ENCODE data around the gene SEC14L5.

DNA sequence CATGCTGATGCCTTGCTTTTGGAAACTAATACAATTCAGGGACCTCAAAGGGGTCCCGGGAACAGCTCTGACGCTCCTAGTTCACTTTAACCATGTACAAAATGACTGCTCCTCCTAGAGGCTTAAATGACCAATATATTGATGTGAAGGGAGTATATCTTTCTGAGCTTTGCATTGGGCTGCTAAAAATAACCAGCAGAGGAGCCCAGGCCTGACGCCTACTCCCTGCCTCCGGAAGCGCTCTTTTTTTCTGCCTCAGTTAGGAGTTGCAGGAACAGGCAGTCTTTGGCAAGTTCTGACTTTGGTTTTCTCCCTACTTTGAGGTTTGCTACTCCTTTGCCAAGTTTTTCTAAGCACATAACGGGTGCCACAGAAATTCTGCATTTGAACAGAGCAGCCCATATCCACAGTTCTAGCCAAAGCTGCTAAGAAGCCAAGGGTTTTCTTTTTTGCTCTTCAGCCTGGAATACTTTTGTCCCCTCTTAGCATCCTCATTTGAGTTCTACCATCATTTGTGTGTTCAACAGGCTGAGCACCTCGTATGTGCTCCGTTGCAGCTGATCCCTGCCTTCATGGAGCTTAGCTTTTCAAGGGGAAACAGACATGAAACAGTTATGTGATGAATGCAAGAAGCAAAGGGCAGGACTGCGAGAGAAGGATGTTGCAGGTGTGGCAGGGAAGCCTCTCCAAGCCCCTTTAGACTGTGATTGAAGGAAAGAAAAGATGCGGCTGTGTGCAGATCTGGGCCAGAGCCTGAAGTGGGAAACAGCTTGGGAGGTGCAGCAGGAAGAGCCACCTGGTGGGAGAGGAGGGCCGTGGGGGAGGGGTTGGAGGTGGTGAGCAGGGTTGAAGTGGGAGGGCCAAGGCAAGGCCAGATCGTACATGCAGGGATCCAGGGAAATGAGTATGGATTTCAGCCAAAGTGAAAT lies 78.4 kb downstream of the SEC14L5 start:
- no peak for TF ChIP-seq EZH2 (optimal IDR thresholded peaks at IDR 0.05; ENCODE audit: low read depth, low read length)
- TF ChIP-seq, protein P1, sequence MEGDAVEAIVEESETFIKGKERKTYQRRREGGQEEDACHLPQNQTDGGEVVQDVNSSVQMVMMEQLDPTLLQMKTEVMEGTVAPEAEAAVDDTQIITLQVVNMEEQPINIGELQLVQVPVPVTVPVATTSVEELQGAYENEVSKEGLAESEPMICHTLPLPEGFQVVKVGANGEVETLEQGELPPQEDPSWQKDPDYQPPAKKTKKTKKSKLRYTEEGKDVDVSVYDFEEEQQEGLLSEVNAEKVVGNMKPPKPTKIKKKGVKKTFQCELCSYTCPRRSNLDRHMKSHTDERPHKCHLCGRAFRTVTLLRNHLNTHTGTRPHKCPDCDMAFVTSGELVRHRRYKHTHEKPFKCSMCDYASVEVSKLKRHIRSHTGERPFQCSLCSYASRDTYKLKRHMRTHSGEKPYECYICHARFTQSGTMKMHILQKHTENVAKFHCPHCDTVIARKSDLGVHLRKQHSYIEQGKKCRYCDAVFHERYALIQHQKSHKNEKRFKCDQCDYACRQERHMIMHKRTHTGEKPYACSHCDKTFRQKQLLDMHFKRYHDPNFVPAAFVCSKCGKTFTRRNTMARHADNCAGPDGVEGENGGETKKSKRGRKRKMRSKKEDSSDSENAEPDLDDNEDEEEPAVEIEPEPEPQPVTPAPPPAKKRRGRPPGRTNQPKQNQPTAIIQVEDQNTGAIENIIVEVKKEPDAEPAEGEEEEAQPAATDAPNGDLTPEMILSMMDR (IDR thresholded peaks at IDR 0.05; ENCODE audit: low read length), result no peak

Data from MM.1S (cell line).